Stimulated activated CD4-positive, alpha-beta T cell treated with anti-CD3 and anti-CD28 coated beads, Interleukin-15, amount 100 ng/mL, for 48 hours (primary cell): ENCODE data around the gene BPIFB4.
"Not testable (repeated sequence)": the region's sequence is repeated elsewhere in the genome, so short reads cannot be mapped to it uniquely, and the experiment has no call there.

Experiments used
- DNase-seq, 2 donors: peaks; one replicate each; pipeline ENCODE4 v3.0.0-alpha.2; 2020; ENCODE audit warnings: low read depth in 2 of 2

BPIFB4 gene

GRCh38 chr20:33079259-33079658, at the start of gene BPIFB4:
Gene BPIFB4 (plus strand): TSS chr20:33079643. CDS start chr20:33081527, 1,884 bp downstream.
- no peak for DNase-seq

- DNase-seq: no peak
These were observed 49.4 kb upstream of the BPIFB4 start for GRCh38 chr20:33030076-33030475.

GRCh38 chr20:33030569-33030968, 48.9 kb upstream of the BPIFB4 start:
- no peak for DNase-seq

DNA sequence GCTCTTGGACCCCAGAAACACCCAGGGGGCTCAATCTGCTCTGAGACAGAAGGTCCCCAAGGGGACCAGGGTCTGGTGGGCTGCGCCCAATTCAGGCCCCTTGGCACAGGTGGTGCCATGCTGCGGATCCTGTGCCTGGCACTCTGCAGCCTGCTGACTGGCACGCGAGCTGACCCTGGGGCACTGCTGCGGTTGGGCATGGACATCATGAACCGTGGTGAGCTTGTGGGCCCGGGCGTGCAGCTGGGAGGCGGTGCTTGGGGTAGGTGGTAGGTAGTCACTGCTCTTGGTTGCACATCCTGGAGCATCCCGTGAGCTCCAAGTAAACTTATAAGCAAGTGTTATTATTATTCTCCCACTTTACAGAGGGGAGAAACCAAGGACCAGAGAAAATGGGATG, 47.9 kb upstream of the BPIFB4 start, which contains the start of gene BPIFB6:
TSS of gene BPIFB6 (plus strand) at position 118 of the 400 bp plus-strand sequence. CDS start at position 118, 0 bp downstream.
- DNase-seq: no peak

GRCh38 chr20:33032555-33032954, 46.9 kb upstream of the BPIFB4 start:
- DNase-seq: no peak

DNA sequence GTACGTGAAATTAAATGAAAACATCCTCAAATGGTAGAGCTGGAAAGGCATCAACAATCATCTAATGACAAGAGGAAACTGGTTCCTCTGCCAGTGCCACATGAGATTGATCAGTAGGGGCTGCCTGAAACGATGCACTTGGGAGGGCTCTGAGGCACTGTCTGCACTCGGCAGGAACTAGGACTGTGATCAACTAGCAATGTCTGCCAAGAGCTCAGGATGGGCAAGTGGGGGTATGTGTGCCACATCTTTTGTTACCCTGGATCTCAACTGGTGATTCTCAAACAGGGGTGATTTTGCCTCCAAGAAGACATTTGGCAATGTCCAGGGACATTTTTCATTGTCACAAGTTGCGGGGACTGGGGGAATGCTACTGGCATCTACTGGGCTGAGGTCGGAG, 46.1 kb upstream of the BPIFB4 start:
- DNase-seq: no peak

DNA sequence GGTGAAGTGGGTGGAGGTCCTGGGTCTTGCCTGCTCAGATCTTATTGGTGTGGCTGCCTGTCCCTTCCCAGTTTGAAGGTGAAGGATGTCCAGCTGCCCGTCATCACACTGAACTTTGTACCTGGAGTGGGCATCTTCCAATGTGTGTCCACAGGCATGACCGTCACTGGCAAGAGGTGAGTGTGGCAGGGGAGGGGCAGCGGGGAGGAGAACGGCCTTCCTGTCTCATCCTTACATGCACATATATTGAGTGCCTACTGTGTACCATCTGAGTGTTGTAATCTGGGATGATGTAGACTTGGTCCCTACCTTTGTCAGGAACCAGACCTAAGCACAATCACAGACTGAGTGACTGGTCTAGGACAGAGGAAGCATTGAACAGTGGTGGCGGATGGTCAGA, 45.3 kb upstream of the BPIFB4 start:
- DNase-seq: no peak

GRCh38 chr20:33034901-33035492, 44.4 kb upstream of the BPIFB4 start:
- DNase-seq: no peak

DNA sequence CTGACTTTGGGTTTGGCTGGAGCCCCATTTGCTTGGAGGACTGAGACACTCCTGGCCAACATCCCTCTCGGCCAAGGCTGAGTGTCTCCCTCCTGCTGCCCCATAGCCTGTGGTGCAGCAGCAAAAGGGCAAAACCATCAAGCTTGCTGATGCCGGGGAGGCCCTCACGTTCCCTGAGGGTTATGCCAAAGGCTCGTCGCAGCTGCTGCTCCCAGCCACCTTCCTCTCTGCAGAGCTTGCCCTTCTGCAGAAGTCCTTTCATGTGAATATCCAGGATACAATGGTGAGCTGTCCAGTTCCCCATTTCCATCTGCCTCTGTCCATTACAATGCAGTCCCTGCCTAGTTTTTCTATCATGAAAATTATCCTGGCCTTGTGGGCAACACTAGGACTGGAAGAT, 42.0 kb upstream of the BPIFB4 start:
- no peak for DNase-seq

- DNase-seq: no peak
These were observed 41.2 kb upstream of the BPIFB4 start for GRCh38 chr20:33038243-33038642.

DNA sequence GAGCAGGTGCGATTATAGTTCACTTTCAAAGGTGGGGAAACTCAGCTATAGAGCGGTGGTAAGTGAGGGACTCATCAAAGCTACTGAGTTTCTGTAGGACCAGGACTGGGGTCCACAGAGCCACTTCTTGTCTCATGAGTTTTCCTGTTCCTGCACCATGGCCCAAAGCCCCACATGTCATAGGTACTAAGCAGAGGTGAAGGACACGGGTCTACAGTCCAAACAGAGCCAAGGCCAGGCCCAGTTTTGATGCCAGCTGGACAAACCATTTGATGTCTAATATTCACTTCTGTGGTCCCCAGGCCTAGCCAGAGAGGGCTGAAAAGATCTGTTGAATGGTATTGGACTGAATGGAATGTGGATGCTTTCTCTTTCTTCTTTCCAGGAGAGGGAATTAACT, 37.0 kb upstream of the BPIFB4 start:
- DNase-seq: no peak

GRCh38 chr20:33042983-33043730, 36.3 kb upstream of the BPIFB4 start:
- DNase-seq: no peak

DNA sequence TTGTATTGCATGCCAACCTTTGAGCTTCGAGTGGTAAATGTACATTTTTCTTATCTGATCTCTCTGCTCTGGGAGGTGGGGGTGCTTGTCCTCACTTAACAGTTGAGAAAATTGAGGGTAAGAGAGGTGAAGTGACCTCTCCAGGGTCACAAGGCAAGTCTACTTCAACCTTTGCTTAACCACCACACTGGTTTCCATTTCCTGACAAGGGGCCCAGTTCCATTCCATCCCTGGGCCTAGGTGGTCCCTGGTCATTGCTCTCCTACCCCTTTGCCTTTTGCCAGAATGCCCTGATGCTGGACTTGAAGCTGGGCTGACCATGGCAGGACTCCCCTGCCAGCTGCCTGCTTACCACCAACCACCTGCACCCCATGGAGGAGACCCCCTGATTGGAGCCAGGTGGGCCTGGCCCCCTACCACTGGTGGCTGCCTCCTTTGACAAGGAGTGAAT, 35.7 kb upstream of the BPIFB4 start:
- no peak for DNase-seq

- DNase-seq: not testable (repeated sequence)
These were observed 34.2 kb upstream of the BPIFB4 start for GRCh38 chr20:33045129-33045721.

DNA sequence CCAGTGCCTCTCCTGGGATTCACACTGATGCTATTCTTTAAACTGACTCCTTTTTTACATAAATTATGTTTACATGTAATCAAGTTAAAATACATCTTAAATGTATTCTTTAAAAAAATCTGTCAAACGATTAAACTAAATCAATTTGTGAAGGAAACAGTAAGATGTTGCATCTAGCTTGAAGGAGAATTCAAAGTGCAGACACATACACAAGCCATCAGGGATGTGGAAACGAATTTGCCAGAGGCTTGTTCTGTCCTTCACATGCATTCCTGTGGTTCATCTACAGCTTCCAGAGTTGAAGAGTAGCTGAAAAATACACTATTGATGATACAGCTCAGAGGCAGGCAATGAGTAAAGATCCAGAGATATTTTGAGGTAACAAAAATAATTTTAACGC, 33.0 kb upstream of the BPIFB4 start:
- DNase-seq: no peak

DNA sequence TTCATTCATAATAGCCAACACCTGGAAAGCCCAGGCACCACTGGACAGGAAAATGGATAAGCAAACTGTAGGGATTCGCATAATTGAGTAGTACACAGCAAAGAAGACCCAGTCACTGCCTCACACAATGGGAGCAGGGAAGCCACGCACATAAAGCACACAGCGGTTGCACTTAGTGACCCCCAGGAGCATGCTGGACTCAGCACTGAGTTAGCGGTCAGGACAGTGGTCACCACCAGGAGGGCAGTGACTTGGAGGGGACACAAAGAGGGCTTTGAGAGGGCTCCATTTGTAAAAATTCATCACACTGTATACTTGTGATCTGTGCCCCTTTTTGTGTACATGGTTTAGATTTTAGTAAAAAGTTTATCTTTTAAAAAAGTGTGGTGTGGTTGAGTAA, 28.1 kb upstream of the BPIFB4 start:
- no peak for DNase-seq

- DNase-seq: no peak
These were observed 25.9 kb upstream of the BPIFB4 start, which contains the start of gene BPIFB3 for GRCh38 chr20:33053291-33054106. Gene BPIFB3 (plus strand): TSS chr20:33053903. CDS start chr20:33055436, 1,533 bp downstream.

GRCh38 chr20:33054381-33054780, 25.1 kb upstream of the BPIFB4 start:
- no peak for DNase-seq

DNA sequence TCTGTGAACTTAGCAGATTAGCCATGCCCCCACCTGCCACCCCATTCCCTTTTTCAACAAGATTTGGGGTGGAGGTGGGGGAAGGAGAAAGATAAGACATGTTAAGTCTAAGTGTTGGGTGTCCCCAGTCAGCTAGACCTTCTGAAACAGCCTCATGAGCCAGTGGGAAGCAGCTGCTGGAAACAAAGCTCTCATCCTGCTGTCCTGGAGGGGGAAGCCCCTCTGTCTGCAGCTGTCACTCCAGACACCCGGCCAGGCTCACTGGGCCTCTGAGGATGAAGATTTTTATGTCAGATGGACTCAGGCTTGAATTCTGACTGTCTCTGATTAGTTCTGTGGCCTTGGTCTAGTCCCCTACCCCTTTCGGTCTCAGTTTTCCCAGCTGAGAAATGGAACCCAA, 24.7 kb upstream of the BPIFB4 start:
- no peak for DNase-seq

GRCh38 chr20:33059136-33059535, 20.3 kb upstream of the BPIFB4 start:
- no peak for DNase-seq

- DNase-seq: no peak
These were observed 19.6 kb upstream of the BPIFB4 start for GRCh38 chr20:33059741-33060390.

GRCh38 chr20:33061658-33062028, 17.8 kb upstream of the BPIFB4 start:
- DNase-seq: no peak
